Measurements from ENCODE around the gene CIB4. TPM values are rescaled to one million over a fixed set of nuclear protein-coding genes. Genes with fewer than 3 reads are reported as not detected.

The CIB4 gene
- total and polyA plus RNA-seq, 2 of the 13 experiments (the other 11 are each of a cell fraction or from before 2014, with no cell fraction given): not detected

GRCh38 chr2:26685341-26685740 lies 44.2 kb upstream of the CIB4 start:
- DNase-seq (ENCODE audit: low spot score): no peak
- H3K36me3 ChIP-seq (replicated peaks in 1 of 2; ENCODE audit: control insufficient read depth in 1 of 2, insufficient read depth in 2 of 2, low read length in 2 of 2): no peaks in the 10 kb centered on the region
- H3K27ac ChIP-seq (ENCODE audit: extremely low read length, insufficient read depth, low read length): no peak overlapping the region
- H3K79me2 ChIP-seq (ENCODE audit: insufficient read depth, low read length): no peaks in the 10 kb centered on the region
- no peak overlapping the region for H3K4me3 ChIP-seq (replicated peaks in 1 of 3; ENCODE audit: insufficient read depth in 1 of 3, low read depth in 2 of 3, low read length in 3 of 3)
- ATAC-seq: no peak
- ChIA-PET CTCF (ENCODE audit: low intra/inter-chr PET ratio, low total read pairs) (no interaction called here), POLR2A (no interaction called here)
- no peak overlapping the region for H3K9ac ChIP-seq (ENCODE audit: insufficient read depth, low read depth, low read length)
- no peak for FAIRE-seq
- intact Hi-C loops (cut with micrococcal nuclease; ENCODE audit: unreplicated experiment): no loop called here
- BruUV-seq (replicated peaks): no TSS peak
- H3K9me3 ChIP-seq (ENCODE audit: low read length): no peaks in the 10 kb centered on the region
- H3K27me3 ChIP-seq (ENCODE audit: control insufficient read depth in 1 of 2, insufficient read depth in 2 of 2, low read length in 2 of 2): peaks cover 4 to 68% of the 10 kb centered on the region in 2 experiments; a peak in 4 of 5 replicates
- peaks cover 12% of the 10 kb centered on the region for H3K4me1 ChIP-seq (ENCODE audit: insufficient read depth, low read length)
- no peak overlapping the region for H2AFZ ChIP-seq (ENCODE audit: low read length)
- peaks cover 5% of the 10 kb centered on the region; the same call in 1 of the 2 replicates for H4K20me1 ChIP-seq (ENCODE audit: insufficient read depth, low read length)
- WGBS (ENCODE audit: low lambda C conversion rate): 48% methylated on average over 4 of the region's 5 CpGs
- in situ Hi-C loops (cut with HindIII; ENCODE audit: extremely low pct_ligation_motif_present, low pct_unique_long_range_greater_than_20kb): no loop called here
- no peak overlapping the region for H3K4me2 ChIP-seq (ENCODE audit: low read depth, low read length)
- TF ChIP-seq MTA3 (CRISPR knock-in tag; IDR thresholded peaks at IDR 0.05) (no peak), PAXIP1 (CRISPR knock-in tag; conservative IDR thresholded peaks at IDR 0.05) (no peak), ZNF333 (CRISPR knock-in tag; IDR thresholded peaks at IDR 0.05; ENCODE audit: borderline replicate concordance) (no peak), MZF1 (CRISPR knock-in tag; IDR thresholded peaks at IDR 0.05; ENCODE audit: borderline replicate concordance) (no peak), CCDC6 (CRISPR knock-in tag; IDR thresholded peaks at IDR 0.05) (no peak), PCBP2 (optimal IDR thresholded peaks at IDR 0.05; ENCODE audit: low read depth, low read length, poor library complexity, severe bottlenecking) (no peak), ZNF24 (IDR thresholded peaks at IDR 0.05) (no peak), ZBTB4 (CRISPR knock-in tag; IDR thresholded peaks at IDR 0.05; ENCODE audit: borderline replicate concordance) (no peak), ZNF792 (CRISPR knock-in tag; IDR thresholded peaks at IDR 0.05) (no peak), GLI4 (CRISPR knock-in tag; IDR thresholded peaks at IDR 0.05; ENCODE audit: borderline replicate concordance) (no peak), FOXA3 (CRISPR knock-in tag; IDR thresholded peaks at IDR 0.05) (no peak), ZNF879 (CRISPR knock-in tag; IDR thresholded peaks at IDR 0.05) (no peak), DBP (CRISPR knock-in tag; IDR thresholded peaks at IDR 0.05; ENCODE audit: not compliant biosample characterization) (no peak), KMT2A (CRISPR knock-in tag; IDR thresholded peaks at IDR 0.05) (no peak), SRF (IDR thresholded peaks at IDR 0.05; ENCODE audit: low read depth, low read length) (no peak)
- TF ChIP-seq, protein P1, sequence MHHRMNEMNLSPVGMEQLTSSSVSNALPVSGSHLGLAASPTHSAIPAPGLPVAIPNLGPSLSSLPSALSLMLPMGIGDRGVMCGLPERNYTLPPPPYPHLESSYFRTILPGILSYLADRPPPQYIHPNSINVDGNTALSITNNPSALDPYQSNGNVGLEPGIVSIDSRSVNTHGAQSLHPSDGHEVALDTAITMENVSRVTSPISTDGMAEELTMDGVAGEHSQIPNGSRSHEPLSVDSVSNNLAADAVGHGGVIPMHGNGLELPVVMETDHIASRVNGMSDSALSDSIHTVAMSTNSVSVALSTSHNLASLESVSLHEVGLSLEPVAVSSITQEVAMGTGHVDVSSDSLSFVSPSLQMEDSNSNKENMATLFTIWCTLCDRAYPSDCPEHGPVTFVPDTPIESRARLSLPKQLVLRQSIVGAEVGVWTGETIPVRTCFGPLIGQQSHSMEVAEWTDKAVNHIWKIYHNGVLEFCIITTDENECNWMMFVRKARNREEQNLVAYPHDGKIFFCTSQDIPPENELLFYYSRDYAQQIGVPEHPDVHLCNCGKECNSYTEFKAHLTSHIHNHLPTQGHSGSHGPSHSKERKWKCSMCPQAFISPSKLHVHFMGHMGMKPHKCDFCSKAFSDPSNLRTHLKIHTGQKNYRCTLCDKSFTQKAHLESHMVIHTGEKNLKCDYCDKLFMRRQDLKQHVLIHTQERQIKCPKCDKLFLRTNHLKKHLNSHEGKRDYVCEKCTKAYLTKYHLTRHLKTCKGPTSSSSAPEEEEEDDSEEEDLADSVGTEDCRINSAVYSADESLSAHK (CRISPR knock-in tag; IDR thresholded peaks at IDR 0.05; ENCODE audit: borderline replicate concordance): no peak

Data from HepG2 (cell line).